GM12872 (cell line): ENCODE results near the gene GRK6.

Experiments used
- TF ChIP-seq, protein P1 (sequence below): IDR thresholded peaks from 3 replicates; pipeline ENCODE4 v1.5.1; 2011; ENCODE audit warnings: low read depth, mild to moderate bottlenecking, low read length, moderate library complexity; ENCODE audit not compliant: insufficient read depth

The GRK6 gene

DNA sequence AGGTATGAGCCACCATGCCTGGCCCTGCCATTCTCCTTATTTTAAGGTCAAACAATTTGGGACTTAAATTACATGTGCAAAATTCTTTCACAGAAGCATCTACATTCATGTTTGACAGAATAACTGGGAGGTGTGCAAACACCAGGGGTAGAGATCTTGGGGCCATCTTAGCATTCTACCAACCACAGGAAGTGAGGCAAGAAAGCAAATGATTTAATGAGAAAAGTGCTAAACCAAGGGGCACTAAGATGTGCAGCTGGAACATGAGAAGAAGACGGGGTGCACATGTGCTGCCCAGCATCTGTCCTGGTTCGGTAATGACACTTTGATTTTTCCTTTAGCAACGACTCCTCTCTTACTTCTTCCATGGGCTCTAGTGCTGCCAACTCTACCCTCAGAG, 15.9 kb upstream of the GRK6 start:
- TF ChIP-seq, protein P1, sequence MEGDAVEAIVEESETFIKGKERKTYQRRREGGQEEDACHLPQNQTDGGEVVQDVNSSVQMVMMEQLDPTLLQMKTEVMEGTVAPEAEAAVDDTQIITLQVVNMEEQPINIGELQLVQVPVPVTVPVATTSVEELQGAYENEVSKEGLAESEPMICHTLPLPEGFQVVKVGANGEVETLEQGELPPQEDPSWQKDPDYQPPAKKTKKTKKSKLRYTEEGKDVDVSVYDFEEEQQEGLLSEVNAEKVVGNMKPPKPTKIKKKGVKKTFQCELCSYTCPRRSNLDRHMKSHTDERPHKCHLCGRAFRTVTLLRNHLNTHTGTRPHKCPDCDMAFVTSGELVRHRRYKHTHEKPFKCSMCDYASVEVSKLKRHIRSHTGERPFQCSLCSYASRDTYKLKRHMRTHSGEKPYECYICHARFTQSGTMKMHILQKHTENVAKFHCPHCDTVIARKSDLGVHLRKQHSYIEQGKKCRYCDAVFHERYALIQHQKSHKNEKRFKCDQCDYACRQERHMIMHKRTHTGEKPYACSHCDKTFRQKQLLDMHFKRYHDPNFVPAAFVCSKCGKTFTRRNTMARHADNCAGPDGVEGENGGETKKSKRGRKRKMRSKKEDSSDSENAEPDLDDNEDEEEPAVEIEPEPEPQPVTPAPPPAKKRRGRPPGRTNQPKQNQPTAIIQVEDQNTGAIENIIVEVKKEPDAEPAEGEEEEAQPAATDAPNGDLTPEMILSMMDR = no peak

DNA sequence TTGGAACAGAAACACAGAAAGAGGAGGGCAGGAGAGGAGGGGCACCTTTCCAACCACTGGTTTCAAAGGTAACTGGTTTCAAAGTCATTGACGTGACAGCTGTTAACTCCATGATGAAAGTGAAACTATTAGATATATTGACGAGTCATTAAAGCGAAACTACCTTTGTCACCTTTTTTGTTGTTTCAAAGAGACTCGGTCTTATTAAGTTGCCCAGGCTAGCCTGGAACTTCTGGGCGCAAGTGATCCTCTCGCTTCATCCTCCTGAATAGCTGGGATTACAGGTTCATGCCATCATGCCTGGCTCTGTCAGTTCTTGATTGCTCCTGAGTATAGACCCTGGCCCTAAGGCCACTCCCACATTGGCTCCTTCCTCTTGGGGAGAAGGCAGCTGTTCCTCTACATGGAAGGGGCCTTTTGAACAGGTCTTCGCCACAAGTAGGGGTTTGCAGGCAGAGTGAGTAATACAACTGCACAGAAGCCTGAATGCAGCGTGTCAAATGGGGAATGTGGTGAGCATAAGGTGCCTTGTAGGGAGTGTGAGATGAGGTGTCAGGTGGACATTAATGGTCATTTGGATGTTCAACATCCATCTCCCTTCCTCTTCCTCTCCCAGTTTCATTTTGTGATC, 13.8 kb upstream of the GRK6 start:
- TF ChIP-seq, protein P1 = no peak

DNA sequence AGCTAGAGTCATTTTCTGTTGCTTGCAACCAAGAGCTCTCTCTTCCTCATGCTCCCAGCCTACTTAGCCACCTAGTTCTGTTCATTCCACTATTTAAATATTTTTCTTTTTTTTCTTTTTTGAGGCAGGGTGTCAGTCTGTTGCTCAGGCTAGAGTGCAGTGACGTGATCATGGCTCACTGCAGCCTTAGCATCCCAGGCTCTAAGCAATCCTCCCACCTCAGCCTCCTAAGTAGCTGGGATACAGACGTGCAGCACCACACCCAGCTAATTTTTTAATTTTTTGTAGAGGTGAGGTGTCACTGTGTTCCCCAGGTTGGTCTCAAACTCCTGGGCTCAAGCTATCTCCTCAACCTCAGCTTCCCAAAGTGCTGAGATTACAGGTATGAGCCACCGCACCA, 12.0 kb upstream of the GRK6 start:
- TF ChIP-seq, protein P1 = no peak

DNA sequence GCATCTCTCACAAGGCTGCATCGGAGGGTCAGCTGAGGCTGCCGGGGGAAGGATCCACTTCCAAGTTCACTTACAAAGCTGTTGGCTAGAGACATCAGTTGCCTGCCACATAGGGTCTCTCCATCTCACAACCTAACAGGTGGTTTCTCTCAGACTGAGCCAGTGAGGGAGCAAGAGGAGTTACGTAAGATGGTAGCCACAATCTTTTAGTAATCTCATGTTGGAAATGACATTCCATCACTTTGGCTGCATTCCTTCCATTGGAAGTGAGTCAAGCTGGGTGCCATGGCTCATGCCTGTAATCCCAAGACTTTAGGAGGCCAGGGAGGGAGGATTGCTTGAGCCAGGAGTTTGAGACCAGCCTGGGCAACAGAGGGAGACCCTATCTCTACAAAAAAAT, 7.4 kb upstream of the GRK6 start:
- TF ChIP-seq, protein P1 = no peak

DNA sequence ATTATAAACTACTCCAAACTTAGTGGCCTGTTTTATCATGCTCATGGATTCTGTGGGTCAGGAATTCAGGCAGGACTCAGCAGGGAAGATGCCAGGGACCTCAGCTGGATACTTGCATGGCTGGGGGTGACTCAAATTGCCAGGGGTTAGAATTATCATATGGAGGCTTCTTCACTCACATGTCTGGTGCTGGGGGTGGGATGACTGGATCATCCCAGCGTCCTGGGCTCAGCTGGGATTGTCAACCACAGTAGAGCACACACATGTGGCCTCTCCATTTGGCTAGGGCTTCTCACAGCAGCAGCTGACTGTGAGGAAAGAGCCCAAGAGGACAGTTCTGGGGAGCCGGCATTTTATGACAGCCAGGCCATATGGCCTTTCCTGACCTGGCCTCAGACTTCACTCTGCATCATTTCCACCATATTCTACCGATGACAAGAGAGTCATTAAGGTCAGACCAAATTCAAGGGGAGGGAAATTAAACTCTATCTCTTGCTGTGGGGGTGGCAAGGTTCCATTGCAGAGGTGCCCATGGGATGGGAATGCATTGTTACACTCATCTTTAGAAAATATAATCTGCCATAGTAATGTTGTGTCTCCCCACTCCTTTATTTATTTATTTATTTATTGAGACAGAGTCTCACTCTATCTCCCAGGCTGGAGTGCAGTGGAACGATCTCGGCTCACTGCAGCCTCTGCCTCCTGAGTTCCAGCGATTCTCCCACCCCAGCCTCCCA, 5.2 kb upstream of the GRK6 start:
- TF ChIP-seq, protein P1 = no peak

DNA sequence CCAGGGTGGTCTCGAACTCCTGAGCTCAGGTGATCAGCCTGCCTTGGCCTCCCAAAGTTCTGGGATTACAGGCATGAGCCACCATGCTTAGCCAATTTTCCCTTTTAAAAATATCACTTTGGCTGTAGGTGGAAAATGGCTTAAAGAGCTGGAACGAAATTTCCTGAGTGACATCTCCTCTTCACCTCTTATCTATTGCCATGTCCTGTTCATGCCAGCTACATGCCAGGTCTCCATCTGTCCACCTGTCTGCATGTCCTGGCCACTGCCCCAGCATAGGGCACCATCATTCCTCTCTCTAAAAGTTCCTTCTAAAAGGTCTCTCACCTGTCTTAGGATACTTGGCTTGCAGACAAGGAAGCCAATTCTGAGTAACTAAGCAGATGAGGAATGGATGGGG, 2.8 kb upstream of the GRK6 start:
- TF ChIP-seq, protein P1 = no peak

DNA sequence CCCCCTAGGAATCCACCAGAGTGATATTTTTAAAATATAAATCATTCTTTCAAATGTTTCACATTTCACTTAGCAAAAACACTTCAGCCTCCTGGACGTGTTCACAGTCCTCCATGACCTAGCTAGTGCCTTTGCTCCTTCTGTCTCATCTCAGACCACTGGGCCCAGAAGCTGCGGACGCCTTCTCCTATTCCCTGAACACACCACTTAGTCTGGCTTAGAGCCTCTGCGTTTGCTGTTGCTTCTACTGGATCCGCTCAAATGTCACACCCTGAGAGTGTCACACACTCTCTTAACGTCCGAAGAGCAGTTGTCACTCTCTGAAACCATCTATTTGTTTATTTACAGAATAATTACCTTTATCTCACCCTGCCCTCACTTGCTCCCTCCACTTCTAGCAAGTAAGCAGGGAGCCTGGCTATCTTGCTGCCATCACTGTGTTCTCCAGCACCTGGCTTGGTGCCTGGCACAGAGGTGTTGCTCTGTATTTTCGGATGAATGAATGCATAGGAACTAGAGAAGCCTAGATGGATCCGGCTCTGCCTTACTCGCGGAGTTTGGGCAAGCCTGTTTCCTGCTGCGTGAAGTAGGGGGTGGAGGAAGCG, 1.2 kb upstream of the GRK6 start:
- TF ChIP-seq, protein P1 = no peak
